HepG2 (cell line): ENCODE measurements around the gene ACSL5. TPM values are rescaled to one million over a fixed set of nuclear protein-coding genes. Genes with fewer than 3 reads are reported as not detected.

ENCODE experiments used
- ARID2 ChIP-seq: sonication (generic); formaldehyde crosslinking; IDR thresholded peaks from 2 replicates; pipeline ENCODE4 v1.8.1; 2022; ENCODE audit warnings: mild to moderate bottlenecking, missing genetic modification reagents, borderline replicate concordance
- ARNTL ChIP-seq: sonication (generic); formaldehyde crosslinking; IDR thresholded peaks from 2 replicates; pipeline ENCODE4 v1.4.0; 2020; ENCODE audit warnings: mild to moderate bottlenecking, missing genetic modification reagents
- DMAP1 ChIP-seq: IDR thresholded peaks from 2 replicates; pipeline ENCODE4 v1.6.1; 2016
- DPF2 ChIP-seq: sonication (generic); formaldehyde crosslinking; IDR thresholded peaks from 2 replicates; pipeline ENCODE4 v1.4.0; 2020; ENCODE audit warnings: mild to moderate bottlenecking, low read depth, missing genetic modification reagents, borderline replicate concordance
- FOXJ3 ChIP-seq: sonication (generic); formaldehyde crosslinking; IDR thresholded peaks from 2 replicates; pipeline ENCODE4 v1.4.0; 2020; ENCODE audit warnings: missing genetic modification reagents, mild to moderate bottlenecking, borderline replicate concordance
- FOXP1 ChIP-seq, 2 experiments: fragments of 450-650 bp in 1 of 2; IDR thresholded peaks; 2 replicates each; pipeline ENCODE4 v1.6.1; 2017 to 2018; ENCODE audit warnings: antibody characterized with exemption in 1 of 2
- GLI4 ChIP-seq: sonication (generic); formaldehyde crosslinking; IDR thresholded peaks from 2 replicates; pipeline ENCODE4 v1.5.1; 2020; ENCODE audit warnings: missing genetic modification reagents, mild to moderate bottlenecking, moderate library complexity, borderline replicate concordance
- HNF1A ChIP-seq, 2 experiments: sonication (generic) in 1 of 2; formaldehyde crosslinking in 1 of 2; IDR thresholded peaks; 2 replicates each; pipeline versions ENCODE4 v1.4.0 to v1.6.1; 2016 to 2020; ENCODE audit warnings: borderline replicate concordance in 1 of 2, low read depth in 1 of 2, mild to moderate bottlenecking in 1 of 2, missing genetic modification reagents in 1 of 2
- HNF4G ChIP-seq, 2 experiments: sonication (generic) in 1 of 2; formaldehyde crosslinking in 1 of 2; IDR thresholded peaks; 2 replicates each; pipeline versions ENCODE4 v1.4.0 to v1.6.1; 2011 to 2020; ENCODE audit warnings: borderline replicate concordance in 2 of 2, low read depth in 2 of 2, mild to moderate bottlenecking in 2 of 2, low read length in 1 of 2, missing genetic modification reagents in 1 of 2, moderate library complexity in 1 of 2
- IRF9 ChIP-seq: sonication (generic); formaldehyde crosslinking; IDR thresholded peaks from 2 replicates; pipeline ENCODE4 v1.8.0; 2022; ENCODE audit warnings: missing genetic modification reagents, mild to moderate bottlenecking, borderline replicate concordance
- MIER2 ChIP-seq: IDR thresholded peaks from 2 replicates; pipeline ENCODE4 v1.6.1; 2016; ENCODE audit warnings: missing biosample characterization, missing genetic modification reagents
- NCOA2 ChIP-seq: sonication (generic); formaldehyde crosslinking; IDR thresholded peaks from 2 replicates; pipeline ENCODE4 v1.8.0; 2022; ENCODE audit warnings: inconsistent platforms
- NFKB2 ChIP-seq: sonication (generic); formaldehyde crosslinking; IDR thresholded peaks from 2 replicates; pipeline ENCODE4 v1.4.0; 2020; ENCODE audit warnings: missing genetic modification reagents, borderline replicate concordance
- NR2F2 ChIP-seq: IDR thresholded peaks from 2 replicates; pipeline ENCODE4 v1.6.1; 2012; ENCODE audit warnings: low read depth, inconsistent platforms, borderline replicate concordance
- POLR2G ChIP-seq: fragments of 200-400 bp; formaldehyde crosslinking; IDR thresholded peaks from 2 replicates; pipeline ENCODE4 v1.6.1; 2018; ENCODE audit warnings: mild to moderate bottlenecking, low read depth, low read length, moderate library complexity
- RBAK ChIP-seq: sonication (generic); formaldehyde crosslinking; IDR thresholded peaks from 2 replicates; pipeline ENCODE4 v1.5.1; 2020; ENCODE audit warnings: mild to moderate bottlenecking, missing genetic modification reagents
- RORA ChIP-seq: sonication (generic); formaldehyde crosslinking; IDR thresholded peaks from 2 replicates; pipeline ENCODE4 v1.5.0; 2020; ENCODE audit warnings: mild to moderate bottlenecking, missing genetic modification reagents, moderate library complexity
- SMARCC2 ChIP-seq: fragments of 450-650 bp; IDR thresholded peaks from 2 replicates; pipeline ENCODE4 v1.6.1; 2017; ENCODE audit warnings: antibody characterized with exemption, mild to moderate bottlenecking
- ZFY ChIP-seq: sonication (generic); formaldehyde crosslinking; IDR thresholded peaks from 2 replicates; pipeline ENCODE4 v1.4.0; 2020; ENCODE audit warnings: missing genetic modification reagents
- ZNF253 ChIP-seq: sonication (generic); formaldehyde crosslinking; IDR thresholded peaks from 2 replicates; pipeline ENCODE4 v1.8.0; 2022; ENCODE audit warnings: mild to moderate bottlenecking, missing genetic modification reagents, borderline replicate concordance
- ZNF264 ChIP-seq: sonication (generic); formaldehyde crosslinking; IDR thresholded peaks from 2 replicates; pipeline ENCODE4 v1.4.0; 2020; ENCODE audit warnings: missing genetic modification reagents
- ZNF34 ChIP-seq: sonication (generic); formaldehyde crosslinking; IDR thresholded peaks from 2 replicates; pipeline ENCODE4 v1.4.0; 2020; ENCODE audit warnings: mild to moderate bottlenecking, missing genetic modification reagents, borderline replicate concordance
- ZNF441 ChIP-seq: sonication (generic); formaldehyde crosslinking; IDR thresholded peaks from 2 replicates; pipeline ENCODE4 v1.7.0; 2021; ENCODE audit warnings: missing genetic modification reagents, borderline replicate concordance
- ZNF547 ChIP-seq: sonication (generic); formaldehyde crosslinking; IDR thresholded peaks from 2 replicates; pipeline ENCODE4 v1.5.1; 2020; ENCODE audit warnings: mild to moderate bottlenecking, missing genetic modification reagents
- ZNF703 ChIP-seq: sonication (generic); formaldehyde crosslinking; IDR thresholded peaks from 2 replicates; pipeline ENCODE4 v1.5.1; 2020; ENCODE audit warnings: missing genetic modification reagents, mild to moderate bottlenecking, moderate library complexity, borderline replicate concordance
- polyA plus RNA-seq, 8 experiments: library from polyadenylated mRNA; depleted of rRNA in 3 of 8; stranded (reverse) in 7 of 8; unstranded in 1 of 8; fragments of >200 nt; fragmentation: Illumina TruSeq in 4 of 8; extraction: Trizol in 4 of 8; gene quantifications; 2 replicates each; pipeline versions ENCODE4 v1.2.1 to v1.2.3, GENCODE V29; 2011 to 2016; ENCODE audit warnings: low read depth in 4 of 8, missing spikeins in 1 of 8, mixed read lengths in 1 of 8; ENCODE audit not compliant: insufficient read depth in 1 of 8
- total RNA-seq, 5 experiments: library from RNA; depleted of rRNA; stranded (reverse); fragments of >200 nt; fragmentation: Illumina TruSeq; extraction: Trizol; gene quantifications; 2 replicates each; pipeline ENCODE4 v1.2.3, GENCODE V29; 2016; ENCODE audit warnings: low read depth in 1 of 5

Gene ACSL5
- total and polyA plus RNA-seq, 2 of the 13 experiments (the other 11 are each of a cell fraction or from before 2014, with no cell fraction given), result 56.4 to 82.5 TPM

GRCh38 chr10:112373912-112374338, at the start of gene ACSL5 (continued):
- TF ChIP-seq HNF4G (IDR thresholded peaks at IDR 0.05; ENCODE audit: borderline replicate concordance, low read depth, low read length), result peak; percentile 93
- peak; percentile 78; the same call in 1 of the 2 replicates for TF ChIP-seq HNF4G (CRISPR knock-in tag; IDR thresholded peaks at IDR 0.05; ENCODE audit: borderline replicate concordance, low read depth)
- TF ChIP-seq NFKB2 (CRISPR knock-in tag), result no peak
- TF ChIP-seq DPF2 (CRISPR knock-in tag), result peak; percentile 79; the same call in 1 of the 2 replicates
- no peak for TF ChIP-seq RORA (CRISPR knock-in tag)
- no peak for TF ChIP-seq ZFY (CRISPR knock-in tag)
- no peak for TF ChIP-seq DMAP1 (CRISPR knock-in tag)
- no peak for TF ChIP-seq ZNF547 (CRISPR knock-in tag)
- no peak for TF ChIP-seq GLI4
- TF ChIP-seq ZNF253 (CRISPR knock-in tag), result no peak
- TF ChIP-seq FOXJ3 (CRISPR knock-in tag), result peak; percentile 81; the same call in 1 of the 2 replicates
- no peak for TF ChIP-seq ZNF703 (CRISPR knock-in tag)
- peak; percentile 87 for TF ChIP-seq NCOA2 (CRISPR knock-in tag)
- TF ChIP-seq ZNF34 (CRISPR knock-in tag), result peak; percentile 38; the same call in 1 of the 2 replicates
- TF ChIP-seq HNF1A (IDR thresholded peaks at IDR 0.05; ENCODE audit: low read depth), result peak; percentile 65
- TF ChIP-seq HNF1A (CRISPR knock-in tag; IDR thresholded peaks at IDR 0.05; ENCODE audit: borderline replicate concordance), result peak; percentile 91; the same call in 1 of the 2 replicates
- no peak for TF ChIP-seq ARID2 (CRISPR knock-in tag)
- TF ChIP-seq ZNF264 (CRISPR knock-in tag), result peak; percentile 39; the same call in 1 of the 2 replicates
- 0 out of 2 replicates have a peak, but pooled peaks have one; percentile 53 for TF ChIP-seq ARNTL
- TF ChIP-seq FOXP1 (IDR thresholded peaks at IDR 0.05), result peak; percentile 35; the same call in 1 of the 2 replicates
- peak; percentile 79 for TF ChIP-seq FOXP1 (CRISPR knock-in tag; IDR thresholded peaks at IDR 0.05)
- TF ChIP-seq ZNF441 (CRISPR knock-in tag), result no peak
- TF ChIP-seq POLR2G, result peak; percentile 68
- TF ChIP-seq SMARCC2, result no peak
- TF ChIP-seq RBAK (CRISPR knock-in tag), result 0 out of 2 replicates have a peak, but pooled peaks have one; percentile 67
- TF ChIP-seq MIER2 (CRISPR knock-in tag), result peak; percentile 46; the same call in 1 of the 2 replicates
- peak; percentile 89 for TF ChIP-seq NR2F2
- TF ChIP-seq IRF9 (CRISPR knock-in tag), result no peak
